Naive thymus-derived CD8-positive, alpha-beta T cell (primary cell): Measurements from ENCODE around the gene FOXF2. TPM values are rescaled to one million over a fixed set of nuclear protein-coding genes. Genes with fewer than 3 reads are reported as not detected.

ENCODE experiments used
- ATAC-seq, 2 donors: fragments of 150-1000 bp; cut with Tn5 transposase in 1 of 2; sonication (Bioruptor Pico), chemical (Tn5 transposase) in 1 of 2; 1 replicate in 1 of 2; 2 replicates in 1 of 2; pipeline ENCODE4 v1.10.0; 2021; ENCODE audit warnings: mild to moderate bottlenecking in 2 of 2, moderate library complexity in 2 of 2
- POLR2A ChIA-PET: fragments of 350-600 bp; sonication (Branson Sonifier 250); formaldehyde crosslinking; loops from one replicate; lab custom pipeline; 2021; ENCODE audit warnings: antibody characterized with exemption; lab: Charles Lee
- DNase-seq, 10 donors: peaks; one replicate each; pipeline versions ENCODE4 v3.0.0 to v3.0.0-alpha.2; 2020 to 2022
- H3K27ac Mint-ChIP-seq, 10 donors: one replicate each; pipeline ENCODE4 v1.8.0; 2020 to 2022; ENCODE audit warnings: mild to moderate bottlenecking in 10 of 10, mixed read lengths in 10 of 10, moderate library complexity in 4 of 10, inconsistent platforms in 1 of 10
- H3K27me3 Mint-ChIP-seq, 5 donors: one replicate each; pipeline ENCODE4 v1.8.0; 2021 to 2022; ENCODE audit warnings: mixed read lengths in 5 of 5
- H3K36me3 Mint-ChIP-seq, 3 donors: one replicate each; pipeline ENCODE4 v1.8.0; 2020 to 2022; ENCODE audit warnings: mixed read lengths in 3 of 3, mild to moderate bottlenecking in 2 of 3, inconsistent platforms in 1 of 3
- H3K4me1 Mint-ChIP-seq, 4 donors: one replicate each; pipeline ENCODE4 v1.8.0; 2021 to 2022; ENCODE audit warnings: mixed read lengths in 4 of 4
- H3K4me3 Mint-ChIP-seq, 10 donors: one replicate each; pipeline ENCODE4 v1.8.0; 2020 to 2022; ENCODE audit warnings: mild to moderate bottlenecking in 10 of 10, mixed read lengths in 10 of 10, moderate library complexity in 6 of 10, inconsistent platforms in 1 of 10
- H3K9me3 Mint-ChIP-seq, 9 donors: one replicate each; pipeline ENCODE4 v1.8.0; 2020 to 2022; ENCODE audit warnings: mixed read lengths in 9 of 9, mild to moderate bottlenecking in 3 of 9, inconsistent platforms in 1 of 9, moderate library complexity in 1 of 9
- microRNA-seq: library from miRNA; unstranded; fragments of <30 nt; microRNA quantifications from one replicate; pipeline ENCODE4 v1.2.0, GENCODE V29; 2022; ENCODE audit warnings: borderline microRNAs expressed
- polyA plus RNA-seq, 3 donors: library from polyadenylated mRNA; unstranded; fragments of 300-500 nt; fragmentation: Illumina TruSeq; gene quantifications; one replicate each; pipeline ENCODE4 v1.2.3, GENCODE V29; 2021
- total RNA-seq, 8 experiments: library from RNA in 2 of 8; stranded (reverse) in 2 of 8; gene quantifications; one replicate each; pipeline ENCODE4 v1.2.3 and lab custom pipeline; 2021 to 2026

The FOXF2 gene
- total and polyA plus RNA-seq, 5 experiments from 2014 or later: not detected

DNA sequence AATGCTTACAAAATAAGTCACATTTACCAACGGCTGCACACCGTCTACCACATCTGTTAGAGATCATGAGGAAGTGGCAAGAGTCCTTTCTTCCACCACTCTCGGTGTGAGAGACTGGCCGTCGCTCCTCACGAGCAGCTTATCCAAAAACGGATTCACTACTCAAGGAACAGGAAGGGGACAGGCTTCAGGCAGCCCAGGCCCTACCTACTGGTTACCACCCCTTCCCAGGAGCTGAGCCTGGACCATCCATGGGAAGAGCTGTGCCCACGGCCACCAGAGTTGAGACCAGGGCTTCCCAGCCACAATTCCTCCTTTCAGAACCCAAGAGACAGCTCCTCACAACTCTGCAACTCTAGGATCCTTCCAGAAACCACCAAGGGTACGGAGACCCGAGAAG lies 37.0 kb downstream of the FOXF2 start:
- Mint-ChIP-seq H3K36me3 (no peaks in the 10 kb centered on the region), H3K4me3 (no peak overlapping the region), H3K27ac (no peak overlapping the region), H3K9me3 (peaks cover 0 to 1% (median 0%) of the 10 kb centered on the region in 9 donors), H3K27me3 (peaks cover 11 to 55% (median 28%) of the 10 kb centered on the region in 5 donors), H3K4me1 (peaks cover 0 to 5% (median 1%) of the 10 kb centered on the region in 4 donors)
- DNase-seq (no peak), ATAC-seq (no peak)
- POLR2A ChIA-PET: no interaction called here

- POLR2A ChIA-PET: no interaction called here
- ATAC-seq (no peak), DNase-seq (no peak)
- H3K36me3 Mint-ChIP-seq: no peaks in the 10 kb centered on the region
- no peak overlapping the region for H3K4me3 Mint-ChIP-seq
- peaks cover 0 to 6% (median 0%) of the 10 kb centered on the region in 4 donors for H3K4me1 Mint-ChIP-seq
- no peaks in the 10 kb centered on the region for H3K9me3 Mint-ChIP-seq
- peaks cover 21 to 55% (median 41%) of the 10 kb centered on the region in 5 donors for H3K27me3 Mint-ChIP-seq
- no peak overlapping the region for H3K27ac Mint-ChIP-seq
Measured at GRCh38 chr6:1435806-1436205, 46.4 kb downstream of the FOXF2 start.

DNA sequence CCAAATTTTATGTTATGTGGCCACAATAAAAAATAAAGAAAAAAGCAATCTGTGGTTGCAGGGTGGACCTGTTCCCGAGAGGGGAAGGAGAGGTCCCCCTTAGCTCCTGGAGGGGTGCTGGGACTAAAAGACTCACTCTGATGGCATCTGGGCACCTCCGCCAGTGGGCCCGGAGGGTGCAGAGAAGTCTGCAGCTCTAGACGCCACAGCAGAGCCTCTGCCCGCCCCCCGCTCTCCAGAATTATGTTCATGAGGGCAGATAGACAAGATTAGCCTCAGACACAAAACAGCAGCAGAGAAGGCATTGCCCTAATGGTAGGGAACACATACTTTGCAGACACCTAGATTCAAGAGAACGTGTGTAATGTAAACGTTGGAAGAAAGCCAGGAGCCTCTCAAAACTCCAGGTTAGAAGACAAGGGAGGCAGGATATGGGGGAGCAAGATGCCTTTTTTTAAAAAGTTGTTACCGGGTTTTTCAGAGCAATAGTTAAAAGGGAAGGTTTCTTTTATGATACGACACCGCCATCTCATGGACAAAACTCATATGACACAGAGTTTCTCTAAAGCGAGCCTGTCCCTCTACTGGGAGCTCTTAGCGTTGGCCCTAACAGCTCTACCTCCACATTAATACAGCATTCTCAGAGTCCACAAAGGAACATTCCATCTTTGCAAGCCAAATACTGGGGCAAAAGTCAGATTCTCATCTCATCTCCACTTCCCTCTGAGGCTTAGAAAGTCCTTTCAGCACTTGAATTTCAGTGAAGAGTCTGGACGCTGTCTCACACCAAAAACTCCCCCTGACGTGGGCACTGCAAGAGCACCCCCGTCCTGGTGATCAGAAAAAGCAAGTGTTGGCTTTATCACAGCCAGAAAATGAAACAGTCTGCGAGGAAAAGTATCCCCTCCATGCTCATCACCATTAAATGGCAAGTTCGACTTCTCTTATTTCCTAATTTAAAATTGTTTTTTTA lies 47.2 kb downstream of the FOXF2 start:
- Mint-ChIP-seq H3K27me3 (peaks cover 21 to 55% (median 41%) of the 10 kb centered on the region in 5 donors), H3K27ac (peak overlapping the region in 1 of 10 donors; percentile 55), H3K36me3 (no peaks in the 10 kb centered on the region), H3K4me1 (peaks cover 0 to 6% (median 0%) of the 10 kb centered on the region in 4 donors), H3K4me3 (no peak overlapping the region), H3K9me3 (no peaks in the 10 kb centered on the region)
- ATAC-seq (peak; percentile 73 to 90), DNase-seq (peak in 8 of 10 donors; percentile 17 to 63 (median 54))
- POLR2A ChIA-PET: no interaction called here

DNA sequence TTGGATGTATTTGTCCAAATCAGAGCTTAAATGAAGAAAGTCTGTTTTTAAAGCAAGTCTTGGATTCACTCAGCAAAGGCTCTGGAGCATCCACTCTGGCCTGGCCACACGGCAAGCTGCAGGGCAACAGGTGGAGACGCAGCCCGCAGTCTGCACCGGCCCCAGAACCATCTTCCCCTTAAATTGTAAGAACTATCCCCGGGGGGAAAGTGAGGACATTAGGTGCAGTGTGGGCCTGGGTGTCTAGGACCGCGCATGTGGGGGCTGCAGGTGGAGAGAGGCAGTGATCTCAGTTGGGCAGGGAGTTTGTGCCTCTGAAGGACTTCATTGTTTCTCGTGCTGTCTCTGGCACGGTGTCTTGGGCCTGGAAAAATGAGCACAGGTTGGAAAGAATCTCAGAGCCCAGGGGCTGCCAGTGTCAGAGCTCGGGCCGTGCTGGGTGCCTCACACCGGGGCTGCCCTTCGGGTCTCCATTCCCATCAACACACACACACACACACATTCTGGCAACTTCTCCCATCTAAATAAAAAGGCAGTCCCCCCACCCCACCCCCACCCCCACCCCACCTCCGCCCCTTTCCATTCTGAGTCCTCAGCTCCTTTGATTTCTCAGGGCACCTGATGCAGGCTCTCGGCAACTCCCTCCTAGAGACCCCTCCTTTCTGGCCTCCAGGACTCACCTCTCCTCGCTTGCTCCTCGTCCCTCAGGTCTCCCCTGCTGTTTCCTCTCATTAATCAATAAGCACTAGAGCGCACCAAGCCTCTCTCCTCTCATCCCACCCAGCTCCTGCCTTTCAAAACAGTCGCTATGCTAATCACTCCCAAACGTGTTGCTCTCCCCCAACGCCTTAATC lies 48.4 kb downstream of the FOXF2 start:
- Mint-ChIP-seq H3K4me3 (no peak overlapping the region), H3K27ac (no peak overlapping the region), H3K9me3 (peaks cover 0 to 4% (median 0%) of the 10 kb centered on the region in 9 donors), H3K4me1 (peaks cover 0 to 6% (median 0%) of the 10 kb centered on the region in 4 donors), H3K36me3 (no peaks in the 10 kb centered on the region), H3K27me3 (peaks cover 23 to 55% (median 41%) of the 10 kb centered on the region in 5 donors)
- ATAC-seq (no peak), DNase-seq (no peak)
- POLR2A ChIA-PET: no interaction called here

DNA sequence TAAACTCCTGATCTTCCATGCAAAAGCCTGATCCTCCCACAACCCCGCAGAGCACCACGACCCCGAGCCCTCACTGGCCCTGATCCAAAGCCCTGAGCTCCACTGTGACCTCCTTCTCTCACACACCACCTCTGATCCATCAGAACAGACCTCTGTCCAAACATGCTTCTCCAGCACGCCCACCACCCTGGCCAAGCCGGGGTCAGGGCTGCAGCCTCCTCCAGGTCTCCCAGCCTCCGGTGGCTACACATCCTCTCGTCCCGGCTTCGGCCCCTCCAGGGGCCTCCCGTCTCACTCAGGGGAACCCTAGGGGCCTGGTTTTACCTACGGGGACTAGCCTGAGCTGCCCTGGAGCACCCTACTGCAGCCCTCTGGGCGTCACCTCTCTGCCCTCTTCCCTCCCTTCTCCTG lies 49.1 kb downstream of the FOXF2 start:
- POLR2A ChIA-PET: no interaction called here
- ATAC-seq: no peak
- DNase-seq: no peak
- H3K27ac Mint-ChIP-seq: no peak overlapping the region
- peaks cover 0 to 4% (median 0%) of the 10 kb centered on the region in 9 donors for H3K9me3 Mint-ChIP-seq
- H3K4me1 Mint-ChIP-seq: peaks cover 0 to 6% (median 0%) of the 10 kb centered on the region in 4 donors
- H3K4me3 Mint-ChIP-seq: no peak overlapping the region
- H3K36me3 Mint-ChIP-seq: no peaks in the 10 kb centered on the region
- peaks cover 23 to 55% (median 38%) of the 10 kb centered on the region in 5 donors for H3K27me3 Mint-ChIP-seq

DNA sequence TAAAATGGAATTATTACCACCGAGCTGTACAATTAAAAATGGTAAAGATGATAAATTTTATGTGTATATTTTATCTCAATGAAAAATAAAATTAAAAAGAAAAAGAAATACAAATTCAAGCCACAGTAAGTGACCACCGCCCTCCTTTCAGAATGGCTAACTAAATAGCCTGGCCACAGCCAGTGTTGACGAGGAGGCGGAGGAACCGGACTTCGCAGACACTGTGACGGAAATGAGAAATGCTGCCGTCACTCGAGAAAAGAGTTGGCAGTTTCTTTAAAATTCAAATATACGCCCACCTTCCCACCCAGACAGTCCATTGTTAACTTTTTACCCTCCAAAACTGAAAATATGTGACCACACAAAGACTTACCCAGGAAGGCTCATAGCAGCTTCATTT lies 50.0 kb downstream of the FOXF2 start:
- Mint-ChIP-seq H3K36me3 (no peaks in the 10 kb centered on the region), H3K4me1 (peaks cover 0 to 6% (median 0%) of the 10 kb centered on the region in 4 donors), H3K27me3 (peaks cover 23 to 55% (median 38%) of the 10 kb centered on the region in 5 donors), H3K9me3 (peaks cover 0 to 4% (median 0%) of the 10 kb centered on the region in 9 donors), H3K4me3 (no peak overlapping the region), H3K27ac (no peak overlapping the region)
- ATAC-seq: no peak
- POLR2A ChIA-PET: no interaction called here
- no peak for DNase-seq

GRCh38 chr6:1442929-1443328 lies 53.6 kb downstream of the FOXF2 start:
- no peak overlapping the region for H3K27ac Mint-ChIP-seq
- POLR2A ChIA-PET: no interaction called here
- H3K9me3 Mint-ChIP-seq: peaks cover 0 to 4% (median 0%) of the 10 kb centered on the region in 9 donors
- ATAC-seq (no peak), DNase-seq (no peak)
- peaks cover 11 to 28% (median 20%) of the 10 kb centered on the region in 5 donors for H3K27me3 Mint-ChIP-seq
- H3K4me3 Mint-ChIP-seq: no peak overlapping the region
- H3K36me3 Mint-ChIP-seq: no peaks in the 10 kb centered on the region
- no peaks in the 10 kb centered on the region for H3K4me1 Mint-ChIP-seq

Small RNAs within 50 kb of the gene (microRNA-seq; reads per million reads assigned to microRNA genes)
- not detected for gene MIR6720

Other genes starting within 250 kb of the FOXF2 start
- gene FOXQ1, start 77.5 kb upstream of the FOXF2 start, total RNA-seq: not detected
- not detected for gene FOXQ1, start 77.5 kb upstream of the FOXF2 start, polyA plus RNA-seq
- gene FOXC1, start 220.3 kb downstream of the FOXF2 start, total RNA-seq: not detected
- gene FOXC1, start 220.3 kb downstream of the FOXF2 start, polyA plus RNA-seq: not detected